Mucosa of stomach (tissue), 1 donor: Measurements from ENCODE around the gene ARMC7.
A peak's percentile ranks its signal among the peaks of the same experiment; 100 is the strongest.

Experiments
- H3K27me3 ChIP-seq: one replicate; pipeline ENCODE4 v1.7.0; 2013; ENCODE audit warnings: mild to moderate bottlenecking, low read length; ENCODE audit not compliant: control insufficient read depth, insufficient read depth
- H3K36me3 ChIP-seq: one replicate; pipeline ENCODE4 v1.7.0; 2013; ENCODE audit warnings: low read length; ENCODE audit not compliant: control insufficient read depth, insufficient read depth
- H3K4me1 ChIP-seq: one replicate; pipeline ENCODE4 v1.7.0; 2013; ENCODE audit warnings: mild to moderate bottlenecking, low read length; ENCODE audit not compliant: control insufficient read depth, insufficient read depth
- H3K4me3 ChIP-seq: one replicate; pipeline ENCODE4 v1.7.0; 2013; ENCODE audit warnings: low read length
- H3K9ac ChIP-seq: one replicate; pipeline ENCODE4 v1.7.0; 2013; ENCODE audit warnings: mild to moderate bottlenecking, low read length, moderate library complexity
- H3K9me3 ChIP-seq: one replicate; pipeline ENCODE4 v1.7.0; 2013; ENCODE audit warnings: mild to moderate bottlenecking, low read length, moderate library complexity; ENCODE audit not compliant: control insufficient read depth
- donor health status: Pancreatic carcinoma.

ARMC7 gene

GRCh38 chr17:75109407-75110233 is at the start of gene ARMC7:
Gene ARMC7, plus strand, starts transcription at chr17:75109969. Its CDS starts 320 bp downstream, at chr17:75110289.
- Histone ChIP-seq H3K4me3 (peak within 1 kb of the TSS; percentile 67), H3K27me3 (no peaks in the 10 kb centered on the region), H3K9ac (peak within 1 kb of the TSS; percentile 71), H3K36me3 (no peaks in the 10 kb centered on the region), H3K4me1 (peaks cover 42% of the 10 kb centered on the region), H3K9me3 (no peaks in the 10 kb centered on the region)

GRCh38 chr17:75060434-75061054 is 49.2 kb upstream of the ARMC7 start:
- Histone ChIP-seq H3K4me3 (no peak overlapping the region), H3K36me3 (peaks cover 31% of the 10 kb centered on the region), H3K9ac (no peak overlapping the region), H3K4me1 (no peaks in the 10 kb centered on the region), H3K9me3 (no peaks in the 10 kb centered on the region), H3K27me3 (no peaks in the 10 kb centered on the region)

- H3K27me3 ChIP-seq, result no peaks in the 10 kb centered on the region
- no peaks in the 10 kb centered on the region for H3K4me1 ChIP-seq
- H3K4me3 ChIP-seq, result no peak overlapping the region
- H3K9ac ChIP-seq, result no peak overlapping the region
- no peaks in the 10 kb centered on the region for H3K9me3 ChIP-seq
- H3K36me3 ChIP-seq, result peaks cover 31% of the 10 kb centered on the region
Measured at GRCh38 chr17:75061055-75061438, 48.7 kb upstream of the ARMC7 start.

- no peaks in the 10 kb centered on the region for H3K9me3 ChIP-seq
- H3K4me3 ChIP-seq, result no peak overlapping the region
- H3K27me3 ChIP-seq, result no peaks in the 10 kb centered on the region
- H3K9ac ChIP-seq, result no peak overlapping the region
- no peaks in the 10 kb centered on the region for H3K4me1 ChIP-seq
- H3K36me3 ChIP-seq, result peaks cover 31% of the 10 kb centered on the region
Measured at GRCh38 chr17:75061618-75062017, 48.2 kb upstream of the ARMC7 start.

GRCh38 chr17:75063201-75063600 is 46.6 kb upstream of the ARMC7 start:
- Histone ChIP-seq H3K9ac (no peak overlapping the region), H3K36me3 (peaks cover 31% of the 10 kb centered on the region), H3K27me3 (no peaks in the 10 kb centered on the region), H3K4me1 (no peaks in the 10 kb centered on the region), H3K4me3 (no peak overlapping the region), H3K9me3 (no peaks in the 10 kb centered on the region)

- Histone ChIP-seq H3K36me3 (peaks cover 31% of the 10 kb centered on the region), H3K4me1 (no peaks in the 10 kb centered on the region), H3K9me3 (no peaks in the 10 kb centered on the region), H3K4me3 (no peak overlapping the region), H3K9ac (no peak overlapping the region), H3K27me3 (no peaks in the 10 kb centered on the region)
Measured at GRCh38 chr17:75063626-75064025, 46.1 kb upstream of the ARMC7 start.

- Histone ChIP-seq H3K4me1 (no peaks in the 10 kb centered on the region), H3K27me3 (no peaks in the 10 kb centered on the region), H3K36me3 (peaks cover 31% of the 10 kb centered on the region), H3K4me3 (no peak overlapping the region), H3K9ac (no peak overlapping the region), H3K9me3 (no peaks in the 10 kb centered on the region)
Measured at GRCh38 chr17:75064040-75064439, 45.7 kb upstream of the ARMC7 start.

- no peaks in the 10 kb centered on the region for H3K9me3 ChIP-seq
- no peaks in the 10 kb centered on the region for H3K27me3 ChIP-seq
- H3K4me3 ChIP-seq, result no peak overlapping the region
- H3K4me1 ChIP-seq, result no peaks in the 10 kb centered on the region
- peaks cover 31% of the 10 kb centered on the region for H3K36me3 ChIP-seq
- H3K9ac ChIP-seq, result no peak overlapping the region
Measured at GRCh38 chr17:75064460-75064859, 45.3 kb upstream of the ARMC7 start.

GRCh38 chr17:75064867-75065561 is 44.8 kb upstream of the ARMC7 start:
- Histone ChIP-seq H3K9me3 (no peaks in the 10 kb centered on the region), H3K4me1 (no peaks in the 10 kb centered on the region), H3K27me3 (no peaks in the 10 kb centered on the region), H3K9ac (no peak overlapping the region), H3K36me3 (peaks cover 31% of the 10 kb centered on the region), H3K4me3 (no peak overlapping the region)

GRCh38 chr17:75065562-75066151 is 44.1 kb upstream of the ARMC7 start:
- no peak overlapping the region for H3K9ac ChIP-seq
- peaks cover 30% of the 10 kb centered on the region for H3K36me3 ChIP-seq
- no peaks in the 10 kb centered on the region for H3K27me3 ChIP-seq
- no peaks in the 10 kb centered on the region for H3K9me3 ChIP-seq
- H3K4me1 ChIP-seq, result no peaks in the 10 kb centered on the region
- no peak overlapping the region for H3K4me3 ChIP-seq

- peaks cover 18% of the 10 kb centered on the region for H3K36me3 ChIP-seq
- H3K4me1 ChIP-seq, result no peaks in the 10 kb centered on the region
- H3K27me3 ChIP-seq, result no peaks in the 10 kb centered on the region
- H3K9me3 ChIP-seq, result no peaks in the 10 kb centered on the region
- no peak overlapping the region for H3K9ac ChIP-seq
- no peak overlapping the region for H3K4me3 ChIP-seq
Measured at GRCh38 chr17:75067856-75068255, 41.9 kb upstream of the ARMC7 start.

- no peaks in the 10 kb centered on the region for H3K9me3 ChIP-seq
- H3K27me3 ChIP-seq, result no peaks in the 10 kb centered on the region
- peaks cover 9% of the 10 kb centered on the region for H3K36me3 ChIP-seq
- H3K4me1 ChIP-seq, result no peaks in the 10 kb centered on the region
- no peak overlapping the region for H3K4me3 ChIP-seq
- H3K9ac ChIP-seq, result no peak overlapping the region
Measured at GRCh38 chr17:75068750-75069149, 41.0 kb upstream of the ARMC7 start.
